Heart left ventricle (tissue), 13 donors: ENCODE results near the gene DLK2.

Experiments
- POLR2A ChIP-seq, 2 donors: fragments of 450-650 bp; IDR thresholded peaks; one replicate each; pipeline ENCODE4 v1.6.1; 2017; ENCODE audit warnings: antibody characterized with exemption in 2 of 2, mild to moderate bottlenecking in 2 of 2, moderate library complexity in 2 of 2
- TF ChIP-seq, protein P1 (sequence below), 12 donors: fragments of 200-600 bp; sonication (generic) in 4 of 12; IDR thresholded peaks; one replicate each; pipeline versions ENCODE4 v1.5.0 to v1.8.0; 2018 to 2022; ENCODE audit warnings: antibody characterized with exemption in 12 of 12, mild to moderate bottlenecking in 5 of 12
- donor health status: ischemic (EF 13 %, LVEDD 7.1; RV severe dilation, severe dysfunction).
- donor health status: DM: no; HTN: yes; CAD: no.
- donor health status: DM: no; HTN: no; CAD: no.
- donor health status: ischemic (EF 25% LVEDD 6.9; RV normal size, moderate dysfunction).
- donor health status: ischemic (EF 25% LVEDD 5.7; RV mildly dilated, moderate dysfunction).
- donor health status: ischemic (EF 35%, LVEDD 5.7; RV mildly dilated, moderate dysfunction).
- donor health status: nonischemic (EF 11% LVEDD 7.7; RV severe dilation, severe dysfunction).
- donor health status: DM: yes; HTN: yes; CAD: no.
- donor health status: PGD.
- donor health status: ischemic (EF 29% LVEDD 5.4; RV normal size, mild dysfunction).
- donor health status: nonischemic (EF 23%, LVEDD 6.1; RV moderate dilation, normal function).

DNA sequence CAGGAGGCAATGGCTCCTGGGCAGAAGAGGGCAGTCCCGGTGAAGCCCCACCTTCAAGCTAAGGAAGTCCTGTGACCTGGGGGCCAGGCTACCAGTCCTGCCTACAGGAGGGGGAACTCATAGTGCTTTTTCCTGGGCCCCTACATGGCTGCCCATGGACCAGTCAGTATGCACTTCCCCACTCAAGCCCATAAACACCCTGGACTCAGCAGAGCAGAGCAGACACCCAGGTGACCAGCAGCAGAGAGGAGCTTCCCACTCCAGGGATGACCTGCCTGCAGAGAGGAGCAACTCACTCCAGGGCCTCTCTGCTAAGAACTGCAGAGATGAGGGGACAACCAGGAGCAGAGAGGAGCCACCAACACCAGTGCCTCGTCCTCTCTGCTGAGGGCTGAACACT lies 42.3 kb downstream of the DLK2 start:
- no peak for TF ChIP-seq POLR2A (IDR thresholded peaks at IDR 0.05)
- TF ChIP-seq, protein P1, sequence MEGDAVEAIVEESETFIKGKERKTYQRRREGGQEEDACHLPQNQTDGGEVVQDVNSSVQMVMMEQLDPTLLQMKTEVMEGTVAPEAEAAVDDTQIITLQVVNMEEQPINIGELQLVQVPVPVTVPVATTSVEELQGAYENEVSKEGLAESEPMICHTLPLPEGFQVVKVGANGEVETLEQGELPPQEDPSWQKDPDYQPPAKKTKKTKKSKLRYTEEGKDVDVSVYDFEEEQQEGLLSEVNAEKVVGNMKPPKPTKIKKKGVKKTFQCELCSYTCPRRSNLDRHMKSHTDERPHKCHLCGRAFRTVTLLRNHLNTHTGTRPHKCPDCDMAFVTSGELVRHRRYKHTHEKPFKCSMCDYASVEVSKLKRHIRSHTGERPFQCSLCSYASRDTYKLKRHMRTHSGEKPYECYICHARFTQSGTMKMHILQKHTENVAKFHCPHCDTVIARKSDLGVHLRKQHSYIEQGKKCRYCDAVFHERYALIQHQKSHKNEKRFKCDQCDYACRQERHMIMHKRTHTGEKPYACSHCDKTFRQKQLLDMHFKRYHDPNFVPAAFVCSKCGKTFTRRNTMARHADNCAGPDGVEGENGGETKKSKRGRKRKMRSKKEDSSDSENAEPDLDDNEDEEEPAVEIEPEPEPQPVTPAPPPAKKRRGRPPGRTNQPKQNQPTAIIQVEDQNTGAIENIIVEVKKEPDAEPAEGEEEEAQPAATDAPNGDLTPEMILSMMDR (IDR thresholded peaks at IDR 0.05) = no peak
